Ovary (tissue), 9 donors: ENCODE results near the gene SPATA12. TPM values are rescaled to one million over a fixed set of nuclear protein-coding genes. Genes with fewer than 3 reads are reported as not detected.
"Not testable (repeated sequence)": the region's sequence is repeated elsewhere in the genome, so short reads cannot be mapped to it uniquely, and the experiment has no call there.

Experiments used
- DNase-seq, 5 donors: peaks; one replicate each; pipeline ENCODE4 v3.0.0-alpha.2; 2019 to 2020
- H3K27ac ChIP-seq, 2 donors: fragments of 200-600 bp; one replicate each; pipeline versions ENCODE4 v1.5.1 to v1.8.0; 2019 to 2022
- H3K27me3 ChIP-seq: fragments of 200-600 bp; one replicate; pipeline ENCODE4 v1.8.0; 2022
- H3K36me3 ChIP-seq: fragments of 200-600 bp; sonication (generic); one replicate; pipeline ENCODE4 v1.5.1; 2019
- H3K4me1 ChIP-seq: one replicate; pipeline ENCODE4 v1.8.1; 2013; ENCODE audit warnings: mild to moderate bottlenecking, moderate library complexity; ENCODE audit not compliant: insufficient read depth
- H3K4me3 ChIP-seq: fragments of 200-600 bp; sonication (generic); one replicate; pipeline ENCODE4 v1.5.1; 2017
- H3K9me3 ChIP-seq, 2 donors: fragments of 200-600 bp in 1 of 2; sonication (generic) in 1 of 2; one replicate each; pipeline versions ENCODE4 v1.5.1 to v1.8.1; 2013 to 2019; ENCODE audit warnings: mild to moderate bottlenecking in 1 of 2, moderate library complexity in 1 of 2
- CTCF ChIP-seq, 3 donors: fragments of 450-650 bp in 2 of 3; fragments of 200-600 bp in 1 of 3; IDR thresholded peaks; one replicate each; pipeline versions ENCODE4 v1.5.1 to v1.8.0; 2016 to 2022; ENCODE audit warnings: antibody characterized with exemption in 3 of 3, mild to moderate bottlenecking in 1 of 3
- EP300 ChIP-seq: sonication (generic); formaldehyde crosslinking; IDR thresholded peaks from one replicate; pipeline ENCODE4 v1.6.1; 2017; ENCODE audit warnings: antibody characterized with exemption
- POLR2A ChIP-seq: fragments of 450-650 bp; IDR thresholded peaks from one replicate; pipeline ENCODE4 v1.6.1; 2017; ENCODE audit warnings: antibody characterized with exemption, mild to moderate bottlenecking, moderate library complexity
- WGBS, 3 donors: extraction: QIAGEN DNeasy Blood & Tissue Kit in 1 of 3; methylation state at CpG; one replicate each; pipeline versions ENCODE4 v1.1.5 to v1.1.7; 2013 to 2017; 5-methylcytosine and 5-hydroxymethylcytosine counted together
- intact Hi-C, 4 donors: fragments of 100-400 bp; cut with DNase I; formaldehyde crosslinking; loops; one replicate each; pipeline versions ENCODE4 v1.11.0 to v1.15.1; 2022 to 2023
- polyA plus RNA-seq, 2 donors: library from polyadenylated mRNA; stranded (reverse); fragments of 200-250 nt in 1 of 2; fragments of 350-450 nt in 1 of 2; fragmentation: Illumina TruSeq in 1 of 2; extraction: RNeasy Lipid Tissue Mini Kit (QIAGEN cat#74804) in 1 of 2; gene quantifications; one replicate each; pipeline ENCODE4 v1.2.3, GENCODE V29; 2013 to 2014
- total RNA-seq, 7 donors: library from RNA; depleted of rRNA in 2 of 7; stranded (reverse); fragments of >200 nt in 2 of 7; fragmentation: NEBNext Ultra II Directional in 3 of 7; extraction: Animal tissue kit (Norgen Biotek cat#: 25700) in 3 of 7; gene quantifications; one replicate each; pipeline versions ENCODE4 v1.1.0 to v1.2.4, GENCODE V29; 2016 to 2023
- donor health status: DM: no; HTN: no; CAD: no; lungs with moderate emphysema.
- donor health status: DM: no; HTN: no; CAD: no.
- donor health status: Bipolar disorder and iron deficiency.
- donor health status: DM: yes; HTN: yes; CAD: no.
- donor health status: DM: no; HTN: no; CAD: no.
- donor health status: DM: yes; HTN: yes; CAD: no.

The SPATA12 gene
- total and polyA plus RNA-seq, 9 donors = 0.02 to 0.12 (median 0.10) TPM; not detected in 5

GRCh38 chr3:57081173-57081572 is 20.7 kb downstream of the SPATA12 start:
- Histone ChIP-seq H3K4me3 (no peak overlapping the region), H3K4me1 (peaks cover 5% of the 10 kb centered on the region), H3K27ac (no peak overlapping the region), H3K36me3 (no peaks in the 10 kb centered on the region), H3K9me3 (no peaks in the 10 kb centered on the region), H3K27me3 (no peaks in the 10 kb centered on the region)
- intact Hi-C loops = no loop called here
- whole genome bisulfite sequencing, 3 donors = 73 to 83% (median 77%) methylated on average over 3 of the region's 3 CpGs
- TF ChIP-seq CTCF (IDR thresholded peaks at IDR 0.05) = no peak
- TF ChIP-seq POLR2A = no peak
- no peak for TF ChIP-seq EP300
- DNase-seq = no peak

- intact Hi-C loops = no loop called here
- H3K36me3 ChIP-seq = no peaks in the 10 kb centered on the region
- H3K27me3 ChIP-seq = no peaks in the 10 kb centered on the region
- no peak for TF ChIP-seq CTCF (IDR thresholded peaks at IDR 0.05)
- TF ChIP-seq EP300 = no peak
- no peak for TF ChIP-seq POLR2A
- WGBS, 3 donors = 94 to 96% (median 95%) methylated on average over 6 of the region's 6 CpGs
- H3K4me1 ChIP-seq = peaks cover 8% of the 10 kb centered on the region
- no peak overlapping the region for H3K4me3 ChIP-seq
- no peak for DNase-seq
- no peaks in the 10 kb centered on the region for H3K9me3 ChIP-seq
- H3K27ac ChIP-seq = no peak overlapping the region
Observed at GRCh38 chr3:57082481-57082880, 22.0 kb downstream of the SPATA12 start.

DNA sequence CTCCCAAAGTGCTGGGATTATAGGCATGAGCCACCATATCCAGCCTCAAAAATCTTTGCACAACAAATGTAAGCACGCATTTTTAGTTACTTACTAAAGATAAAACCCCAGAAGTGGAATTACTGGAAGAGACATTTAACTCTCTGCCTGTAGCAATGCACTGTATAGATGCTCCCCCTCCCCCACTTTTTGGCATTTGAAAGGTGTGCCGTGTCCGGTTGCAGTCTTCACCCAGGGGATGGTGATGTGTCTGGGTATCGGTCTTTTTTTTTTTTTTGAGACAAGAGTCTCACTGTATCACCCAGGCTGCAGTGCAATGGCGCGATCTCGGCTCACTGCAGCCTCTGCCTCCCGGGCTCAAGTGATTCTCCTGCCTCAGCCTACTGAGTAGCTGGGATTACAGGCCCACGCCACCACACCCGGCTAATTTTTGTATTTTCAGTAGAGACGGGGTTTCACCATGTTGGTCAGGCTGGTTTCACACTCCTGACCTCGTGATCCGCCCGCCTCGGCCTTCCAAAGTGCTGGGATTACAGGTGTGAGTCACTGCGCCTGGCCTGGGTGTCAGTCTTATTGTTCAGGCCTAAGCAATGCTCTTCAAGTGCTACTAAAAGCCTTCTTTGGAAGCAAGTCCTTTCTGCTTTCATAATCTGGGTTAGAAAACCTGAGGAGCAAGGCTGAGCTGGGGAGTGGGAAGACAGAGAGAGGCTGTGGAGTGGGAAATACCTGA is 23.0 kb downstream of the SPATA12 start:
- WGBS, 3 donors = 94 to 97% (median 96%) methylated on average over 16 of the region's 16 CpGs
- H3K4me3 ChIP-seq, H3K27ac ChIP-seq, H3K4me1 ChIP-seq, intact Hi-C loops, DNase-seq, H3K27me3 ChIP-seq, H3K36me3 ChIP-seq, H3K9me3 ChIP-seq: not testable (repeated sequence)

DNA sequence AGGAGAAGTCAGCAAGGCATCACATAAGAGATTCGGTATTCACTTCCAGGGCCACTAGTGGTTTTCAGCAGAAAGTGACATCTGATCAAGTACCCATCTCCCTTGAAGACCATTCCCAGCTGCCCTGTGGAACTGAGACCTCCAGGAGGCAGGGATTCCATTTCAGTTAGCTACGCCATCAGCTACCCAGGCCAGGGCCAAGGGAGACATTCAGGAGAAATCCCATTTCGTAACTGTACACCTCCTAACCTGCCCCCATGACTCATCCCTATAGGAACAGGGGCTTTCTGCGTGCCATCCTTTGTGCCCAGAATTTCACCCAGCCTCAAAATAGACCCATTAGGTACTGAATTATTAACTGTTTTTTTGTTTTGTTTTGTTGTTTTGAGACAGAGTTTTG is 24.7 kb downstream of the SPATA12 start:
- no peak for DNase-seq
- 94 to 97% (median 97%) methylated on average over 4 of the region's 4 CpGs for WGBS, 3 donors
- intact Hi-C loops = no loop called here
- Histone ChIP-seq H3K27ac (no peak overlapping the region), H3K9me3 (no peaks in the 10 kb centered on the region), H3K27me3 (no peaks in the 10 kb centered on the region), H3K4me1 (peaks cover 3% of the 10 kb centered on the region), H3K36me3 (no peaks in the 10 kb centered on the region), H3K4me3 (no peak overlapping the region)
- no peak for TF ChIP-seq CTCF (IDR thresholded peaks at IDR 0.05)
- no peak for TF ChIP-seq EP300
- no peak for TF ChIP-seq POLR2A

- TF ChIP-seq EP300 (no peak), CTCF (IDR thresholded peaks at IDR 0.05) (no peak)
- H3K4me3 ChIP-seq = no peak overlapping the region
- H3K36me3 ChIP-seq = no peaks in the 10 kb centered on the region
- H3K27me3 ChIP-seq = no peaks in the 10 kb centered on the region
- H3K9me3 ChIP-seq = no peaks in the 10 kb centered on the region
- H3K27ac ChIP-seq = no peak overlapping the region
- intact Hi-C loops = no loop called here
- no peak for DNase-seq
- H3K4me1 ChIP-seq = peaks cover 5% of the 10 kb centered on the region
Observed at GRCh38 chr3:57086201-57086600, 25.7 kb downstream of the SPATA12 start.
